CD14-positive monocyte (primary cell): ENCODE measurements around the gene VSIR. TPM values are rescaled to one million over a fixed set of nuclear protein-coding genes. Genes with fewer than 3 reads are reported as not detected.

Experiments
- DNase-seq, 3 donors: peaks; one replicate each; pipeline ENCODE4 v3.0.0-alpha.2; 2011 to 2022
- H2AFZ ChIP-seq: 2 replicates; pipeline ENCODE4 v1.6.0; 2012; ENCODE audit warnings: mild to moderate bottlenecking, low read depth, low read length, inconsistent platforms; ENCODE audit not compliant: insufficient read depth, poor library complexity, severe bottlenecking
- H3K27ac ChIP-seq, 2 donors: 1 replicate in 1 of 2; 2 replicates in 1 of 2; pipeline ENCODE4 v1.5.1; 2012 to 2013; ENCODE audit warnings: low read length in 2 of 2, control low read depth in 1 of 2, inconsistent platforms in 1 of 2, low read depth in 1 of 2, mild to moderate bottlenecking in 1 of 2
- H3K27me3 ChIP-seq, 2 donors: one replicate each; pipeline versions ENCODE4 v1.6.0 to v1.6.1; 2011 to 2013; ENCODE audit warnings: low read length in 2 of 2; ENCODE audit not compliant: control insufficient read depth in 2 of 2, insufficient read depth in 2 of 2
- H3K36me3 ChIP-seq, 2 donors: replicated peaks in 1 of 2; 1 replicate in 1 of 2; 2 replicates in 1 of 2; pipeline versions ENCODE4 v1.5.1 to v1.6.1; 2012 to 2013; ENCODE audit warnings: low read length in 2 of 2, control low read depth in 1 of 2, inconsistent platforms in 1 of 2, mild to moderate bottlenecking in 1 of 2; ENCODE audit not compliant: insufficient read depth in 2 of 2, control insufficient read depth in 1 of 2
- H3K4me1 ChIP-seq, 2 donors: 1 replicate in 1 of 2; 2 replicates in 1 of 2; pipeline versions ENCODE4 v1.5.1 to v1.6.1; 2012 to 2013; ENCODE audit warnings: low read length in 2 of 2, control low read depth in 1 of 2, inconsistent platforms in 1 of 2, mild to moderate bottlenecking in 1 of 2, moderate library complexity in 1 of 2; ENCODE audit not compliant: insufficient read depth in 2 of 2, control insufficient read depth in 1 of 2
- H3K4me2 ChIP-seq: replicated peaks from 2 replicates; pipeline ENCODE3; 2012; ENCODE audit warnings: low read length, moderate library complexity, mild to moderate bottlenecking; ENCODE audit not compliant: poor library complexity, severe bottlenecking; ENCODE audit errors: extremely low read depth
- H3K4me3 ChIP-seq, 3 experiments: fragments of 200-600 bp in 1 of 3; sonication (generic) in 1 of 3; replicated peaks in 1 of 3; 1 replicate in 2 of 3; 2 replicates in 1 of 3; pipeline ENCODE4 v1.5.1; 2011 to 2013; ENCODE audit warnings: low read length in 3 of 3, mild to moderate bottlenecking in 3 of 3, control low read depth in 2 of 3, low read depth in 2 of 3, inconsistent platforms in 1 of 3, moderate library complexity in 1 of 3
- H3K79me2 ChIP-seq: 2 replicates; pipeline ENCODE4 v1.6.0; 2012; ENCODE audit warnings: mild to moderate bottlenecking, control low read depth, inconsistent platforms, low read length, moderate library complexity; ENCODE audit not compliant: insufficient read depth
- H3K9ac ChIP-seq: 2 replicates; pipeline ENCODE4 v1.6.0; 2017; ENCODE audit warnings: low read length, mild to moderate bottlenecking; ENCODE audit not compliant: insufficient read depth, poor library complexity, severe bottlenecking
- H3K9me3 ChIP-seq, 2 donors: replicated peaks in 1 of 2; 1 replicate in 1 of 2; 2 replicates in 1 of 2; pipeline versions ENCODE4 v1.5.1 to v1.6.1; 2012 to 2013; ENCODE audit warnings: low read length in 2 of 2, control low read depth in 1 of 2; ENCODE audit not compliant: control insufficient read depth in 1 of 2, insufficient read depth in 1 of 2
- H4K20me1 ChIP-seq: 2 replicates; pipeline ENCODE4 v1.6.0; 2012; ENCODE audit warnings: mild to moderate bottlenecking, low read length, control low read depth, moderate library complexity; ENCODE audit not compliant: insufficient read depth
- H3K27ac Mint-ChIP-seq, 7 donors: one replicate each; pipeline ENCODE4 v1.8.0; 2020; ENCODE audit warnings: mild to moderate bottlenecking in 7 of 7, mixed read lengths in 7 of 7, moderate library complexity in 6 of 7, inconsistent platforms in 2 of 7
- H3K27me3 Mint-ChIP-seq, 3 donors: one replicate each; pipeline ENCODE4 v1.8.0; 2021 to 2022; ENCODE audit warnings: low read depth in 3 of 3, mild to moderate bottlenecking in 3 of 3, mixed read lengths in 3 of 3, moderate library complexity in 3 of 3, inconsistent platforms in 1 of 3
- H3K36me3 Mint-ChIP-seq, 2 donors: one replicate each; pipeline ENCODE4 v1.8.0; 2020; ENCODE audit warnings: mixed read lengths in 2 of 2, inconsistent platforms in 1 of 2, mild to moderate bottlenecking in 1 of 2
- H3K4me1 Mint-ChIP-seq: one replicate; pipeline ENCODE4 v1.8.0; 2020; ENCODE audit warnings: mild to moderate bottlenecking, mixed read lengths
- H3K4me3 Mint-ChIP-seq, 2 donors: one replicate each; pipeline ENCODE4 v1.8.0; 2020; ENCODE audit warnings: mild to moderate bottlenecking in 2 of 2, mixed read lengths in 2 of 2, moderate library complexity in 1 of 2
- H3K9me3 Mint-ChIP-seq, 7 donors: one replicate each; pipeline ENCODE4 v1.8.0; 2020 to 2022; ENCODE audit warnings: mixed read lengths in 7 of 7, mild to moderate bottlenecking in 6 of 7, moderate library complexity in 6 of 7, inconsistent platforms in 2 of 7
- WGBS: methylation state at CpG from one replicate; pipeline ENCODE4 v1.1.5; 2013; ENCODE audit warnings: missing lambda C conversion rate; ENCODE audit not compliant: insufficient coverage; 5-methylcytosine and 5-hydroxymethylcytosine counted together
- intact Hi-C, 2 donors: fragments of 100-400 bp; cut with micrococcal nuclease; formaldehyde crosslinking; loops; one replicate each; pipeline versions ENCODE4 v1.15.0 to v1.15.1; 2023
- polyA plus RNA-seq, 3 donors: library from polyadenylated mRNA; depleted of rRNA in 1 of 3; unstranded in 2 of 3; stranded (reverse) in 1 of 3; fragments of 300-500 nt in 2 of 3; fragments of >200 nt in 1 of 3; fragmentation: Illumina TruSeq in 2 of 3; gene quantifications; 1 replicate in 2 of 3; 2 replicates in 1 of 3; pipeline ENCODE4 v1.2.3, GENCODE V29; 2012 to 2021
- TF ChIP-seq, protein P1 (sequence below): fragments of 200-600 bp; IDR thresholded peaks from one replicate; pipeline ENCODE4 v1.8.0; 2022; ENCODE audit warnings: antibody characterized with exemption, mild to moderate bottlenecking

VSIR gene
- polyA plus RNA-seq, 3 donors = 635 to 1,133 (median 801) TPM

DNA sequence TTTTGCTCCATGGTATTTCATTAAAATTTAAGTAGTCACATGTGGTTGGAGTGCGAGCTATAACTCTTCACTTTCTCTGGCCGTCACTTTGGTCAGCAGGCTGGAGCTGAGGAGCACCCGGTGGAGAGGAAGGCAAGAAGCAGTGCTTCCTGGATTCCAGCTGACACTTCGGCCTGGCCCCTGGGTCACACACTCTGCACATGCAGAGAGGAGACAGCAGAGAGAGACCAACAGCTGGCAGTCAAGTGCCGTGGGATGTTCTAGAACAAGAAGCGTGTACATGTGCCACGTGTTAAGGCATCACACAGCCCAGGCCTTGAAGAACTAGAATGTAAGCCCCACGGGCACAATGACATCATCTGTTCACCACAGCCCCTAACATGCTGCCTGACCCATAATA is 47.6 kb upstream of the VSIR start:
- Histone ChIP-seq H3K79me2 (peaks cover 91% of the 10 kb centered on the region), H2AFZ (no peak overlapping the region), H3K27ac (peak overlapping the region; percentile 89 to 95), H3K36me3 (peaks cover 96 to 100% of the 10 kb centered on the region in 2 donors), H3K4me3 (no peak overlapping the region), H3K4me1 (peaks cover 93 to 99% of the 10 kb centered on the region in 2 donors), H3K9ac (no peak overlapping the region), H3K4me2 (no peak overlapping the region), H3K27me3 (no peaks in the 10 kb centered on the region), H4K20me1 (peaks cover 100% of the 10 kb centered on the region), H3K9me3 (no peaks in the 10 kb centered on the region)
- intact Hi-C loops = no loop called here
- H3K4me1 Mint-ChIP-seq = peaks cover 92% of the 10 kb centered on the region
- peaks cover 96 to 97% of the 10 kb centered on the region in 2 donors for H3K36me3 Mint-ChIP-seq
- DNase-seq = no peak
- no peaks in the 10 kb centered on the region for H3K9me3 Mint-ChIP-seq
- peak overlapping the region; percentile 91 to 98 (median 97) for H3K27ac Mint-ChIP-seq
- 90% methylated on average over 7 of the region's 8 CpGs for WGBS
- peaks cover 0 to 3% (median 0%) of the 10 kb centered on the region in 3 donors for H3K27me3 Mint-ChIP-seq
- H3K4me3 Mint-ChIP-seq = no peak overlapping the region
- TF ChIP-seq, protein P1, sequence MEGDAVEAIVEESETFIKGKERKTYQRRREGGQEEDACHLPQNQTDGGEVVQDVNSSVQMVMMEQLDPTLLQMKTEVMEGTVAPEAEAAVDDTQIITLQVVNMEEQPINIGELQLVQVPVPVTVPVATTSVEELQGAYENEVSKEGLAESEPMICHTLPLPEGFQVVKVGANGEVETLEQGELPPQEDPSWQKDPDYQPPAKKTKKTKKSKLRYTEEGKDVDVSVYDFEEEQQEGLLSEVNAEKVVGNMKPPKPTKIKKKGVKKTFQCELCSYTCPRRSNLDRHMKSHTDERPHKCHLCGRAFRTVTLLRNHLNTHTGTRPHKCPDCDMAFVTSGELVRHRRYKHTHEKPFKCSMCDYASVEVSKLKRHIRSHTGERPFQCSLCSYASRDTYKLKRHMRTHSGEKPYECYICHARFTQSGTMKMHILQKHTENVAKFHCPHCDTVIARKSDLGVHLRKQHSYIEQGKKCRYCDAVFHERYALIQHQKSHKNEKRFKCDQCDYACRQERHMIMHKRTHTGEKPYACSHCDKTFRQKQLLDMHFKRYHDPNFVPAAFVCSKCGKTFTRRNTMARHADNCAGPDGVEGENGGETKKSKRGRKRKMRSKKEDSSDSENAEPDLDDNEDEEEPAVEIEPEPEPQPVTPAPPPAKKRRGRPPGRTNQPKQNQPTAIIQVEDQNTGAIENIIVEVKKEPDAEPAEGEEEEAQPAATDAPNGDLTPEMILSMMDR = no peak

DNA sequence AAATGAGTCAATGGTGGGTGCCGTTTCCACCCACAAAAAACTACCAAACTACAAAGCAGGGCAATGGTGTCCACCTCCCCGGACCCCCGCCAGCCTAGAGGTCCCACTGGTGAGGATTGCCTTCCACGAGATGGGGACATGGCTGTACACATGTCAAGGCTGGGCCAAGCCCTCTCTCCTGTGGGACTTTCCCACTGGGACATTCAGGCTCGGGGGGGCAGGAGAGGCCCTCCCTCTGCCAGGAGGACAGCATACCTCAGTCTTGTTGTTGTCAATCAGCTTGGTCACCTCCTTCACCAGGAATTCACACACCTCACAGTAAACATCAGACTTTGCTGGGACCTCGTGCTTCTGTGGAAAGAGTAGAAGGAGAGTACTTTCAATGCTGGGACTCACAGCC is 46.7 kb upstream of the VSIR start:
- 94% methylated on average over 4 of the region's 6 CpGs for WGBS
- Histone ChIP-seq H4K20me1 (peaks cover 100% of the 10 kb centered on the region), H3K4me1 (peaks cover 95 to 99% of the 10 kb centered on the region in 2 donors), H2AFZ (no peak overlapping the region), H3K79me2 (peaks cover 91% of the 10 kb centered on the region), H3K36me3 (peaks cover 96 to 100% of the 10 kb centered on the region in 2 donors), H3K4me3 (no peak overlapping the region), H3K9ac (peak overlapping the region; percentile 58), H3K27me3 (no peaks in the 10 kb centered on the region), H3K9me3 (no peaks in the 10 kb centered on the region), H3K27ac (peak overlapping the region; percentile 89 to 95), H3K4me2 (no peak overlapping the region)
- TF ChIP-seq, protein P1 = no peak
- peaks cover 96 to 97% of the 10 kb centered on the region in 2 donors for H3K36me3 Mint-ChIP-seq
- peaks cover 0 to 4% (median 0%) of the 10 kb centered on the region in 3 donors for H3K27me3 Mint-ChIP-seq
- peak overlapping the region; percentile 96 to 98 (median 98) for H3K27ac Mint-ChIP-seq
- no peak for DNase-seq
- peaks cover 92% of the 10 kb centered on the region for H3K4me1 Mint-ChIP-seq
- intact Hi-C loops = loop anchor here in 1 of 2 donors (10.0 kb wide), 1 partner anchor 505 kb away; the partner anchor contains the start of gene SLC29A3
- no peak overlapping the region for H3K4me3 Mint-ChIP-seq
- H3K9me3 Mint-ChIP-seq = no peaks in the 10 kb centered on the region
